Right lobe of liver (tissue), 4 donors: ENCODE measurements around the gene RORB.

ENCODE experiments used
- CTCF ChIP-seq, 4 donors: fragments of 200-600 bp in 3 of 4; fragments of 450-650 bp in 1 of 4; IDR thresholded peaks; one replicate each; pipeline versions ENCODE4 v1.5.1 to v1.8.0; 2016 to 2022; ENCODE audit warnings: antibody characterized with exemption in 4 of 4, mild to moderate bottlenecking in 2 of 4
- POLR2A ChIP-seq: fragments of 450-650 bp; IDR thresholded peaks from one replicate; pipeline ENCODE4 v1.6.1; 2017; ENCODE audit warnings: antibody characterized with exemption, mild to moderate bottlenecking
- donor health status: DM: no; HTN: no; CAD: no.
- donor health status: DM: no; HTN: no; CAD: no.
- donor health status: DM: no; HTN: yes; CAD: no.

- no peak for TF ChIP-seq CTCF (IDR thresholded peaks at IDR 0.05)
- TF ChIP-seq POLR2A: no peak
These were observed 3.4 kb downstream of the RORB start for GRCh38 chr9:74500584-74500924.
